Pancreas (tissue), 10 donors: ENCODE results near the gene ITIH1. TPM values are rescaled to one million over a fixed set of nuclear protein-coding genes. Genes with fewer than 3 reads are reported as not detected.

Source experiments
- ATAC-seq, 4 donors: fragments of 200-7000 bp; cut with Tn5 transposase; one replicate each; pipeline versions ENCODE4 v1.8.0 to v1.9.1; 2020; ENCODE audit warnings: mild to moderate bottlenecking in 4 of 4, moderate library complexity in 4 of 4
- DNase-seq, 6 donors: peaks; one replicate each; pipeline ENCODE4 v3.0.0-alpha.2; 2020
- FAIRE-seq: peaks from 2 replicates; lab custom pipeline; 2012; peaks lifted over from hg19 to GRCh38; lab: Jason Lieb, UNC
- H3K27ac ChIP-seq, 4 donors: fragments of 200-600 bp; sonication (generic); 1 replicate in 3 of 4; 2 replicates in 1 of 4; pipeline versions ENCODE4 v1.5.0 to v1.8.0; 2020
- H3K27me3 ChIP-seq, 4 donors: fragments of 200-600 bp; one replicate each; pipeline ENCODE4 v1.8.0; 2021
- H3K36me3 ChIP-seq, 3 donors: fragments of 200-600 bp; sonication (generic) in 1 of 3; one replicate each; pipeline versions ENCODE4 v1.5.0 to v1.8.0; 2020 to 2021
- H3K4me1 ChIP-seq, 3 donors: fragments of 200-600 bp; one replicate each; pipeline ENCODE4 v1.8.0; 2021
- H3K4me3 ChIP-seq, 4 donors: fragments of 200-600 bp; sonication (generic) in 2 of 4; one replicate each; pipeline versions ENCODE4 v1.5.0 to v1.8.0; 2020 to 2021
- H3K9me3 ChIP-seq, 4 donors: fragments of 200-600 bp; one replicate each; pipeline ENCODE4 v1.8.0; 2021
- CTCF ChIP-seq, 4 donors: fragments of 200-600 bp; sonication (generic) in 3 of 4; IDR thresholded peaks; one replicate each; pipeline versions ENCODE4 v1.5.0 to v1.8.0; 2021; ENCODE audit warnings: antibody characterized with exemption in 4 of 4
- WGBS, 2 donors: extraction: QIAGEN DNeasy Blood & Tissue Kit; methylation state at CpG; one replicate each; pipeline ENCODE4 v1.1.7; 2013; 5-methylcytosine and 5-hydroxymethylcytosine counted together
- intact Hi-C, 3 donors: fragments of 100-400 bp; cut with DNase I; formaldehyde crosslinking; loops; one replicate each; pipeline versions ENCODE4 v1.11.1 to v1.14.2; 2022
- polyA plus RNA-seq, 2 donors: library from polyadenylated mRNA; stranded (reverse); fragments of 200-250 nt; gene quantifications; one replicate each; pipeline ENCODE4 v1.2.3, GENCODE V29; 2013
- total RNA-seq, 6 donors: library from RNA; stranded (reverse); fragmentation: NEBNext Ultra II Directional in 4 of 6; extraction: Animal tissue kit (Norgen Biotek cat#: 25700) in 4 of 6; gene quantifications; one replicate each; pipeline versions ENCODE4 v1.2.1 to v1.2.4, GENCODE V29; 2021 to 2023
- donor health status: healthy with polysubstance abuse.
- donor health status: DM: no; HTN: no; CAD: no; lungs with moderate emphysema.
- donor health status: DM: no; HTN: no; CAD: no.
- donor health status: control.
- donor health status: control.
- donor health status: Bipolar disorder and iron deficiency.
- donor health status: DM: yes; HTN: yes; CAD: no.
- donor health status: DM: no; HTN: no; CAD: no.
- donor health status: DM: no; HTN: no; CAD: no.
- donor health status: DM: yes; HTN: yes; CAD: no.

Gene ITIH1
- total and polyA plus RNA-seq, 8 donors: 0.32 to 1.9 (median 0.51) TPM; not detected in 1

GRCh38 chr3:52754373-52754772 is 23.0 kb upstream of the ITIH1 start:
- 89 to 95% methylated on average over 4 of the region's 4 CpGs for WGBS, 2 donors
- no peak overlapping the region for H3K4me3 ChIP-seq
- no peaks in the 10 kb centered on the region for H3K9me3 ChIP-seq
- H3K27me3 ChIP-seq: no peaks in the 10 kb centered on the region
- intact Hi-C loops: no loop called here
- FAIRE-seq: no peak
- ATAC-seq: no peak
- peaks cover 0 to 29% (median 12%) of the 10 kb centered on the region in 3 donors for H3K36me3 ChIP-seq
- no peak overlapping the region for H3K27ac ChIP-seq
- H3K4me1 ChIP-seq: no peaks in the 10 kb centered on the region
- no peak for TF ChIP-seq CTCF (IDR thresholded peaks at IDR 0.05)
- DNase-seq: no peak

DNA sequence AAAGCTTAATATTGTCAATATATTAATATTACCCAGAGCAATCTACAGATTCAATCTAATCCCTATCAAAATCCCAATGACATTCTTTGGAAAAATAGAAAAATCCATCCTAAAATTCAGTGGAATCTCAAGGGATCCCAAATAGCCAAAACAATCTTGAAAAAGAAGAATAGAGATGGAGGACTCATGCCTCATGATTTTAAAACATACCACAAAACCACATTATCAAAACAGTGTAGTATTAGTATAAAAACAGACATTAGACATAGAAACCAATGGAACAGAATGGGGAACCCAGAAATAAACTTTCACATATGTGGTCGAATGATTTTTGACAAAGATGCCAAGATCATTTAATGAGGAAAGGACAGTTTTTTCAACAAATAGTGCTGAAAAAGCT is 21.3 kb upstream of the ITIH1 start:
- Histone ChIP-seq H3K27ac (no peak overlapping the region), H3K9me3 (no peaks in the 10 kb centered on the region), H3K27me3 (no peaks in the 10 kb centered on the region), H3K4me1 (no peaks in the 10 kb centered on the region), H3K36me3 (peaks cover 0 to 23% (median 12%) of the 10 kb centered on the region in 3 donors), H3K4me3 (no peak overlapping the region)
- no peak for ATAC-seq
- no peak for FAIRE-seq
- no peak for TF ChIP-seq CTCF (IDR thresholded peaks at IDR 0.05)
- intact Hi-C loops: no loop called here
- no peak for DNase-seq
- 89 to 97% methylated on average over 1 of the region's 1 CpG for WGBS, 2 donors

- TF ChIP-seq CTCF (IDR thresholded peaks at IDR 0.05): no peak
- H3K27me3 ChIP-seq: no peaks in the 10 kb centered on the region
- 66 to 70% methylated on average over 2 of the region's 2 CpGs for WGBS, 2 donors
- H3K4me1 ChIP-seq: peaks cover 0 to 6% (median 0%) of the 10 kb centered on the region in 3 donors
- peak overlapping the region in 1 of 4 donors; percentile 29 for H3K27ac ChIP-seq
- no peak for FAIRE-seq
- intact Hi-C loops: no loop called here
- H3K4me3 ChIP-seq: no peak overlapping the region
- DNase-seq: no peak
- peak in 3 of 4 donors; percentile 53 to 86 (median 63) for ATAC-seq
- H3K9me3 ChIP-seq: no peaks in the 10 kb centered on the region
- H3K36me3 ChIP-seq: peaks cover 0 to 27% (median 4%) of the 10 kb centered on the region in 3 donors
Measured at GRCh38 chr3:52763466-52763865, 13.9 kb upstream of the ITIH1 start.

DNA sequence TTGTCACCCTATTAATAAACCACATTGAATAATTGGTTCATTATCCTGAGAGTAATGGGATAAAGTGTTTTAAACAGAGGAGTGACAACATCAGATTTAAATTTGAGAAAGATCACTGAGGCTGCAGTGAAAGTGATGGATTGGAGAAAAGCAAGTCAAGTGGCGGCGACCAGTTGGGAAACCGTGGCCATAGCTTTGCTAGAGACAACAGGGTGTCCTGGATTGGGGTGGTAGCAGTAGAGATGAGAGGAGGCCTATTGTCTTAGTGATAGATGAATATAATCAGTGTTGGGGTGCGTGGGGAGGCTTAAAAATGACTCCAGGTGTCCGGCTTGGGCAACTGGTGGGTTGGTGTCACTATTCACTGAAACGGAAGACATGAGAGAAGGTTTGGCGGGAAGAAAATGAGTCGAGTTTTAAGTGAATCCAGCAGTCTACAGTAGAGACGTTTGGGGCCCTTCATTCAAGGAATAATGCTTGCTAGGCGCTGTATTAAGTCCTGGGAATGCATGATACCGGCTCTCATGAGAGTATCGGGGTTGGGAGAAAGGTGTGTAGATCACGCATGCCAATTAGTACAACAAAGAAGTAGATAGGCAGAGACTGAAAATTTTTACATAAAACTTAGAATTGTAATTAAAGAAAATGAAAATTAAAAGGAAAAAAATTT is 7.5 kb upstream of the ITIH1 start:
- Histone ChIP-seq H3K9me3 (no peaks in the 10 kb centered on the region), H3K36me3 (no peaks in the 10 kb centered on the region), H3K4me3 (peak overlapping the region; percentile 34 to 93 (median 74)), H3K4me1 (peaks cover 7 to 11% (median 8%) of the 10 kb centered on the region in 3 donors), H3K27ac (peak overlapping the region in 2 of 4 donors; percentile 68 to 81), H3K27me3 (no peaks in the 10 kb centered on the region)
- WGBS, 2 donors: 13 to 16% methylated on average over 13 of the region's 13 CpGs
- intact Hi-C loops: no loop called here
- DNase-seq: peak in 1 of 6 donors; percentile 11
- ATAC-seq: peak in 3 of 4 donors; percentile 2 to 3 (median 3)
- FAIRE-seq: no peak
- no peak for TF ChIP-seq CTCF (IDR thresholded peaks at IDR 0.05)
